Neural crest cell (in vitro differentiated cells): ENCODE data around the gene IGF1. TPM values are rescaled to one million over a fixed set of nuclear protein-coding genes. Genes with fewer than 3 reads are reported as not detected.

Experiments used
- DNase-seq: peaks from one replicate; pipeline ENCODE4 v3.0.0; 2021; ENCODE audit warnings: low read depth, mixed read lengths, low spot score
- H3K27ac Mint-ChIP-seq: one replicate; pipeline ENCODE4 v1.8.0; 2021; ENCODE audit warnings: mild to moderate bottlenecking, mixed read lengths; ENCODE audit not compliant: unreplicated experiment
- H3K27me3 Mint-ChIP-seq: 2 replicates; pipeline ENCODE4 v1.8.0; 2021; ENCODE audit warnings: low read depth, mild to moderate bottlenecking, mixed read lengths
- H3K36me3 Mint-ChIP-seq: 2 replicates; pipeline ENCODE4 v1.8.0; 2021; ENCODE audit warnings: low read depth, mild to moderate bottlenecking, mixed read lengths
- H3K4me1 Mint-ChIP-seq: 2 replicates; pipeline ENCODE4 v1.8.0; 2021; ENCODE audit warnings: mixed read lengths
- H3K4me3 Mint-ChIP-seq: one replicate; pipeline ENCODE4 v1.8.0; 2021; ENCODE audit warnings: mild to moderate bottlenecking, mixed read lengths
- H3K9me3 Mint-ChIP-seq: 2 replicates; pipeline ENCODE4 v1.8.0; 2021; ENCODE audit warnings: mixed read lengths
- total RNA-seq: library from RNA; stranded (reverse); gene quantifications from 2 replicates; pipeline ENCODE4 v1.2.1, GENCODE V29; 2021
- TF ChIP-seq, protein P1 (sequence below): fragments of 200-600 bp; sonication (generic); conservative IDR thresholded peaks from 2 replicates; pipeline ENCODE4 v1.5.0; 2021; ENCODE audit warnings: antibody characterized with exemption, mild to moderate bottlenecking

IGF1 gene
- total RNA-seq, 1 donor from 2014 or later = not detected

DNA sequence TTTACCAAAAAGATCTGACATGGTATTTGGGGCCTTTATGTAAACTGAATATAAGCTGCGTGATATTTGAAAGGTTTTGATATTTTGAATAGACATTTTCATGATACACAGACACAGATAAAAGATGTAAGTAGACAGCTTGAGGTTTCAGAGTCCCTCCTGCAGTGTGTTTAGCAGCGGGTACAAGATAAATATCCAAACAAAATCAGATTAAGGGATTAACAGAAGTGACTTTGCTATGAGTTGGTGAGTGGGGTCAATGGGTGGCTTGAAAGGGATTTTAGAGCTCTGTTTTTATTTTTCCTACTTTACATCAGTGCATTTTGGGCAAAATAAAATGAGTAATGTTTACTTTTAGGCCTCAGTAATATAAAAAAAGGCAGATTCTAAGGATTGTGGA lies 84.1 kb downstream of the IGF1 start:
- no peaks in the 10 kb centered on the region for H3K36me3 Mint-ChIP-seq
- H3K27ac Mint-ChIP-seq = no peak overlapping the region
- DNase-seq = no peak
- H3K4me1 Mint-ChIP-seq = no peaks in the 10 kb centered on the region
- H3K9me3 Mint-ChIP-seq = no peaks in the 10 kb centered on the region
- no peak overlapping the region for H3K4me3 Mint-ChIP-seq
- TF ChIP-seq, protein P1, sequence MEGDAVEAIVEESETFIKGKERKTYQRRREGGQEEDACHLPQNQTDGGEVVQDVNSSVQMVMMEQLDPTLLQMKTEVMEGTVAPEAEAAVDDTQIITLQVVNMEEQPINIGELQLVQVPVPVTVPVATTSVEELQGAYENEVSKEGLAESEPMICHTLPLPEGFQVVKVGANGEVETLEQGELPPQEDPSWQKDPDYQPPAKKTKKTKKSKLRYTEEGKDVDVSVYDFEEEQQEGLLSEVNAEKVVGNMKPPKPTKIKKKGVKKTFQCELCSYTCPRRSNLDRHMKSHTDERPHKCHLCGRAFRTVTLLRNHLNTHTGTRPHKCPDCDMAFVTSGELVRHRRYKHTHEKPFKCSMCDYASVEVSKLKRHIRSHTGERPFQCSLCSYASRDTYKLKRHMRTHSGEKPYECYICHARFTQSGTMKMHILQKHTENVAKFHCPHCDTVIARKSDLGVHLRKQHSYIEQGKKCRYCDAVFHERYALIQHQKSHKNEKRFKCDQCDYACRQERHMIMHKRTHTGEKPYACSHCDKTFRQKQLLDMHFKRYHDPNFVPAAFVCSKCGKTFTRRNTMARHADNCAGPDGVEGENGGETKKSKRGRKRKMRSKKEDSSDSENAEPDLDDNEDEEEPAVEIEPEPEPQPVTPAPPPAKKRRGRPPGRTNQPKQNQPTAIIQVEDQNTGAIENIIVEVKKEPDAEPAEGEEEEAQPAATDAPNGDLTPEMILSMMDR = no peak
- H3K27me3 Mint-ChIP-seq = peaks cover 2% of the 10 kb centered on the region

GRCh38 chr12:102394200-102394599 lies 86.2 kb downstream of the IGF1 start:
- Mint-ChIP-seq H3K4me1 (no peaks in the 10 kb centered on the region), H3K27ac (no peak overlapping the region)

GRCh38 chr12:102390068-102390467 lies 90.3 kb downstream of the IGF1 start:
- no peak overlapping the region for H3K4me3 Mint-ChIP-seq
- no peaks in the 10 kb centered on the region for H3K9me3 Mint-ChIP-seq
- H3K4me1 Mint-ChIP-seq = no peaks in the 10 kb centered on the region
- TF ChIP-seq, protein P1 = no peak
- no peak overlapping the region for H3K27ac Mint-ChIP-seq
- no peaks in the 10 kb centered on the region for H3K36me3 Mint-ChIP-seq
- no peak for DNase-seq
- H3K27me3 Mint-ChIP-seq = peaks cover 4% of the 10 kb centered on the region

More at GRCh38 chr12:102394200-102394599, 86.2 kb downstream of the IGF1 start:
- Mint-ChIP-seq H3K9me3 (no peaks in the 10 kb centered on the region), H3K36me3 (no peaks in the 10 kb centered on the region), H3K4me3 (no peak overlapping the region), H3K27me3 (no peaks in the 10 kb centered on the region)
- TF ChIP-seq, protein P1 = no peak
- DNase-seq = no peak

GRCh38 chr12:102388469-102388868 lies 91.9 kb downstream of the IGF1 start:
- H3K9me3 Mint-ChIP-seq = peaks cover 11% of the 10 kb centered on the region
- H3K36me3 Mint-ChIP-seq = peaks cover 5% of the 10 kb centered on the region
- H3K4me3 Mint-ChIP-seq = no peak overlapping the region
- H3K27me3 Mint-ChIP-seq = peaks cover 4% of the 10 kb centered on the region
- TF ChIP-seq, protein P1 = no peak
- no peaks in the 10 kb centered on the region for H3K4me1 Mint-ChIP-seq
- no peak overlapping the region for H3K27ac Mint-ChIP-seq
- no peak for DNase-seq

- no peak overlapping the region for H3K4me3 Mint-ChIP-seq
Observed at GRCh38 chr12:102385343-102385742, 95.0 kb downstream of the IGF1 start.

More at GRCh38 chr12:102385343-102385742, 95.0 kb downstream of the IGF1 start:
- H3K4me1 Mint-ChIP-seq = no peaks in the 10 kb centered on the region
- peaks cover 4% of the 10 kb centered on the region for H3K27me3 Mint-ChIP-seq
- DNase-seq = no peak
- no peak overlapping the region for H3K27ac Mint-ChIP-seq
- H3K36me3 Mint-ChIP-seq = peaks cover 5% of the 10 kb centered on the region
- peaks cover 11% of the 10 kb centered on the region for H3K9me3 Mint-ChIP-seq
- TF ChIP-seq, protein P1 = no peak
